ENCODE measurements around the gene GH1. TPM values are rescaled to one million over a fixed set of nuclear protein-coding genes. Genes with fewer than 3 reads are reported as not detected.
A peak's percentile ranks its signal among the peaks of the same experiment; 100 is the strongest.

Gene GH1
- total and polyA plus RNA-seq, 9 of the 15 experiments (the other 6 are each of a cell fraction or from before 2014, with no cell fraction given) = not detected

GRCh38 chr17:63932721-63933120 lies 14.1 kb upstream of the GH1 start:
- in situ Hi-C loops (cut with MboI) (no loop called here), intact Hi-C loops (cut with micrococcal nuclease) (no loop called here)
- Histone ChIP-seq H3K4me3 (no peak overlapping the region), H3K9ac (ENCODE audit: insufficient read depth in 1 of 2, low read depth in 2 of 2, low read length in 2 of 2) (no peak overlapping the region), H3K4me1 (replicated peaks in 1 of 2; ENCODE audit: control insufficient read depth in 2 of 2, insufficient read depth in 2 of 2, low read length in 2 of 2) (peaks cover 0 to 33% of the 10 kb centered on the region in 2 experiments; a peak in 2 of 5 replicates), H3K27me3 (ENCODE audit: control insufficient read depth in 2 of 2, insufficient read depth in 2 of 2, low read length in 2 of 2) (peaks cover 9 to 24% of the 10 kb centered on the region in 2 experiments; a peak in 4 of 5 replicates), H4K20me1 (replicated peaks; ENCODE audit: control insufficient read depth, insufficient read depth, low read length) (no peaks in the 10 kb centered on the region), H3K36me3 (ENCODE audit: control insufficient read depth, insufficient read depth, low read length) (no peaks in the 10 kb centered on the region), H3K79me2 (ENCODE audit: control insufficient read depth, insufficient read depth, low read length) (no peaks in the 10 kb centered on the region), H2AFZ (ENCODE audit: low read depth, low read length) (no peak overlapping the region), H3K9me1 (ENCODE audit: control insufficient read depth, insufficient read depth, low read length) (no peaks in the 10 kb centered on the region), H3K27ac (ENCODE audit: extremely low read depth, low read depth, low read length) (no peak overlapping the region), H3K4me2 (ENCODE audit: insufficient read depth, low read length) (no peak overlapping the region), H3K9me3 (replicated peaks; ENCODE audit: control insufficient read depth, insufficient read depth, low read depth, low read length) (no peaks in the 10 kb centered on the region)
- no peak for DNase-seq (ENCODE audit: extremely low read depth in 1 of 4, low spot score in 3 of 4)
- no peak for ATAC-seq
- no peak for FAIRE-seq
- 59% methylated on average over 4 of the region's 4 CpGs for WGBS (ENCODE audit: insufficient coverage, low coverage, missing lambda C conversion rate)
- TF ChIP-seq BCOR (IDR thresholded peaks at IDR 0.05) (0 out of 2 replicates have a peak, but pooled peaks have one; percentile 29), ZNF24 (IDR thresholded peaks at IDR 0.05) (no peak), THRAP3 (IDR thresholded peaks at IDR 0.05; ENCODE audit: borderline replicate concordance) (no peak), CCNT2 (IDR thresholded peaks at IDR 0.05; ENCODE audit: borderline replicate concordance, extremely low read depth, insufficient read length, low read depth, low read length) (no peak), THAP12 (CRISPR knock-in tag; IDR thresholded peaks at IDR 0.05) (no peak), NCOA1 (IDR thresholded peaks at IDR 0.05; ENCODE audit: low read depth) (no peak), HOMEZ (CRISPR knock-in tag; IDR thresholded peaks at IDR 0.05) (no peak), TGIF2 (CRISPR knock-in tag; IDR thresholded peaks at IDR 0.05) (no peak), ZFP36 (IDR thresholded peaks at IDR 0.05; ENCODE audit: low read depth, low read length, partially characterized antibody) (peak; percentile 48), ZBTB26 (CRISPR knock-in tag; IDR thresholded peaks at IDR 0.05) (no peak)
- no TSS peak for BruUV-seq (replicated peaks)
- ChIA-PET POLR2A (interaction anchor here (0.6 to 1.5 kb wide), 2 partner anchors 14 to 185 kb away, joined by 3 to 5 read pairs; no protein-coding TSS in a partner anchor), CTCF (ENCODE audit: low intra/inter-chr PET ratio) (no interaction called here)

Data from K562 (cell line).